Activated CD8-positive, alpha-beta memory T cell treated with anti-CD3 and anti-CD28 coated beads, Interleukin-2, amount 10 ng/mL, durations not matched to agents 7 days and 5 days (primary cell): ENCODE data around the gene CCR7. TPM values are rescaled to one million over a fixed set of nuclear protein-coding genes. Genes with fewer than 3 reads are reported as not detected.
A peak's percentile ranks its signal among the peaks of the same experiment; 100 is the strongest.
"Not testable (repeated sequence)": the region's sequence is repeated elsewhere in the genome, so short reads cannot be mapped to it uniquely, and the experiment has no call there.

Source experiments
- ATAC-seq: fragments of 150-1000 bp; cut with Tn5 transposase; one replicate; pipeline ENCODE4 v1.10.0; 2021; ENCODE audit warnings: moderate library complexity
- CTCF ChIA-PET: fragments of 350-600 bp; sonication (Branson Sonifier 250); formaldehyde crosslinking; loops from one replicate; lab custom pipeline; 2021; ENCODE audit warnings: antibody characterized with exemption; lab: Charles Lee
- DNase-seq: peaks from one replicate; pipeline ENCODE4 v3.0.0-alpha.2; 2020
- H3K27ac Mint-ChIP-seq: one replicate; pipeline ENCODE4 v1.8.0; 2021; ENCODE audit warnings: mild to moderate bottlenecking, mixed read lengths
- H3K27me3 Mint-ChIP-seq: one replicate; pipeline ENCODE4 v1.8.0; 2021; ENCODE audit warnings: mixed read lengths
- H3K36me3 Mint-ChIP-seq: one replicate; pipeline ENCODE4 v1.8.0; 2021; ENCODE audit warnings: mild to moderate bottlenecking, mixed read lengths
- H3K4me1 Mint-ChIP-seq: one replicate; pipeline ENCODE4 v1.8.0; 2021; ENCODE audit warnings: mixed read lengths
- H3K4me3 Mint-ChIP-seq: one replicate; pipeline ENCODE4 v1.8.0; 2021; ENCODE audit warnings: mild to moderate bottlenecking, moderate library complexity, mixed read lengths
- H3K9me3 Mint-ChIP-seq: one replicate; pipeline ENCODE4 v1.8.0; 2022; ENCODE audit warnings: low read depth, mixed read lengths
- total RNA-seq, 2 experiments: library from RNA; stranded (reverse); gene quantifications; one replicate each; pipeline ENCODE4 v1.2.3, GENCODE V29; 2021

CCR7 gene
- total RNA-seq, 2 experiments from 2014 or later: 43.5 to 83.9 TPM

DNA sequence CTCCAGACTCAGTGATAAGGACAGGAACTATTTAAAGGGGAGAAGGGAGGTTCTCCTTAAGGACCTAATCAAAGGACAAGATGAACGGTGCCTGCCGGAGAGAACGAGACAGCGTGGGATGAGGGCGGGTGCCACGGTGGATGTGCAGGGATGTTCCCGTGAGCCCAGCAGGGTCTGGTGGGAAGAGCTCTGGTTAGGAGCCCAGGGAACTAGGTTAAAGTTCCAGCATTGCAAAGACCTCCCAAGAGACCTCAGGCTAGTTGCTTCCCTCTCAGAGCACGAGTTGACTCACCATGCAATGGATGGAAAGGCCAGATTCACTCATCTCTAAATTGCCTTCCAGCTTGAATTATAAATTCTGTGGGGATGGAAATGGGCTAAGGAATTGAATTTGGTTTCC is 14.7 kb downstream of the CCR7 start:
- CTCF ChIA-PET: interaction anchor here (1.1 to 27.4 kb wide), 3 partner anchors 9 to 18 kb away, joined by 3 to 447 read pairs (median 9); partner anchors contain the start of gene CCR7
- H3K36me3 Mint-ChIP-seq: peaks cover 16% of the 10 kb centered on the region

DNA sequence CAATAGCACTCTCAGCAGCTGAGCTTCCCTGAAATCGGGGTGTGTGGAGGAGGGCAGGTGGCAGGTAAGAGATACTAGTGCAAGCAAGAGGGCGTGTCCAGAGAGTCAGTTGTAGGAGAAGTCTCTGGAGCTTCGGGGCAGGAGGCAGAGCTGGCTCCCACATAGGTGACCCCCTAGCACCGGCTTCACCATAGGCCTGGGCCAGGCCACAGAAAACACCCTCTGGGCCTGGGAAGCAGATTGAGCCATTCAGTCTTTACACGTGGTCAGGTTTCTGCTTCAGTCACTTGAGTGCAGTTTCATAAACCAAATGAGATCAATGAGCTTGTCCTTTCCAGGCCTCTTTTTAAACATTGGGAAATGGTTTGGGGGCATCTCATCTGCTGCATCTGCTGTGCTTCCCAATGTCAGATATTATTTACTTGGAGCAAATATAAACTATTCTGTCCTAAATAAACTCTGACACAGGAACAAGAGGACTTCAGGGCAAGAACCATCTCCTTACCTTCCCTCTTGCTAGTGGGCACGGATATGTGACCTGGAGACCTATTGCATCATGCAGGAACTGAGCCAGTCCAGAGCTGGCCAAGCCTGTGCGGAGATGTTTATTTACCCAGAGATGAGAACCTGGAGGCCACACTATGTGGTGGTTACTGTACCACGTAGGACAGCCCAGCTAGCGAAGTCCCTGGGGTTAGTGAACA is 16.1 kb downstream of the CCR7 start:
- H3K4me1 Mint-ChIP-seq: peaks cover 73% of the 10 kb centered on the region
- CTCF ChIA-PET: interaction anchor here (0.8 to 27.4 kb wide), 7 partner anchors 10 to 191 kb away, joined by 3 to 447 read pairs (median 8); partner anchors contain the start of gene CCR7

More for the DNA sequence above, 14.7 kb downstream of the CCR7 start:
- ATAC-seq (no peak), DNase-seq (no peak)
- Mint-ChIP-seq H3K9me3 (no peaks in the 10 kb centered on the region), H3K27ac (no peak overlapping the region), H3K4me3 (no peak overlapping the region), H3K4me1 (peaks cover 85% of the 10 kb centered on the region), H3K27me3 (no peaks in the 10 kb centered on the region)

DNA sequence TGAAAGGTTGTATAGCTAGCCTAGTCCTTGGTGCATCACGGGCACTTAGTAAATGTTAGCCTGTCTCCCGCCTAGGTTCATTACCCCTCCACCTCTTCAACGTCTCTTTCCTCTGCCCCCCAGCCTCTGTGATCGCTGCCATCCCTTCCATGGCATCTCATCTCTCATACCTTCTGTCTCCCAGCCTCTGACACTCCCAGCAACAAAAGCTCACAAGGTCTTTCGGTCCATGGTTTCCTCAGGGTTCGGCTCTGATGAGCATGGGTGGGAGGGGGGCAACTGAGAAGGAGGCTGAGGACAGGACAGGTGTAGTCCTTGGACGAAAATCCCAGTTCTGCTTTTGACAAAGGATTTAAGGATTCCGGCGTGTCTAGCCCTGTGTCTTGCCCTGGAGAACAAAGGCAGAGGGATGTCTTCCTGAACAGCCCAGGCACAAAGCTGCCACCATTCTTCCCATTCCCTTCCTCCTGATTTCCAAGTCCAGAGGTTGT is 16.7 kb downstream of the CCR7 start:
- H3K4me3 Mint-ChIP-seq: no peak overlapping the region
- CTCF ChIA-PET: interaction anchor here (0.9 to 27.4 kb wide), 6 partner anchors 10 to 190 kb away, joined by 3 to 447 read pairs (median 15); partner anchors contain the start of gene CCR7
- no peaks in the 10 kb centered on the region for H3K36me3 Mint-ChIP-seq
- H3K27me3 Mint-ChIP-seq: no peaks in the 10 kb centered on the region
- no peaks in the 10 kb centered on the region for H3K9me3 Mint-ChIP-seq
- no peak for ATAC-seq
- no peak for DNase-seq
- peak overlapping the region; percentile 17 for H3K27ac Mint-ChIP-seq
- H3K4me1 Mint-ChIP-seq: peaks cover 67% of the 10 kb centered on the region

More for the DNA sequence above, 16.1 kb downstream of the CCR7 start:
- DNase-seq (no peak), ATAC-seq (no peak)
- H3K27ac Mint-ChIP-seq: peak overlapping the region; percentile 20
- H3K4me3 Mint-ChIP-seq: no peak overlapping the region
- no peaks in the 10 kb centered on the region for H3K9me3 Mint-ChIP-seq
- peaks cover 5% of the 10 kb centered on the region for H3K36me3 Mint-ChIP-seq
- no peaks in the 10 kb centered on the region for H3K27me3 Mint-ChIP-seq

DNA sequence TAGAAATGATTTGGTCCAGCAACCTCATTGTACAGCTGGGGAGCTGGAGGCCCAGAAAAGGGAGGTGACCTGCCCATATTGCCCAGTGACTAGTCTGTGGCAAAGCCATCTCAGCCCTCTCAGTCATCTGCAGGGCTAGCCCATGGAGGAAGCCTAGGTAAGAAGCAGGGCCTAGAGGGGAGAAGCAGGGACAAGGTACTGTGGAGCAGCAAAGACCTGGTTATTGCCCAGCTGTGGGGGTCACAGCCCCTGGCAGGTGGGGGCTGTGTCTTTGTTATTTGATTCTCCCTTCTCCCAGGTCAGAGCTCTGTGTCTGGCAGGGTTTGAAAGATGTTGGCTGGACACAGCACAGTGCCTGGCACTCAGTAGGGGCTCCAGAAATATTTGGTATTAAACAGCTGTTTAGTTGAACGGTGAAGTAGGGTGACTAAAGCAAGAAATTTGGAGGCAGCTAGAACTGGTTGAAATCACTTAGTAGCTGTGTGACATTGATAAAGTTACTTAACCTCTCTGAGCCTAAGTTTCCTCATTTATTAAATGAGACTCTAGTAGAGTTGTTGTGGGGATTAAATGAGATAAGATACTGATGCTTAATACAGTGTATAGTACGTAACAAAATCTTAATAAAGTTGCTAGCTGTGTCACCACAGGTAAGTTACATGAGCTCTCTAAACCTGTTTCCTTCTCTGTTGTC is 17.3 kb downstream of the CCR7 start:
- Mint-ChIP-seq H3K4me3 (no peak overlapping the region), H3K36me3 (no peaks in the 10 kb centered on the region), H3K4me1 (peaks cover 68% of the 10 kb centered on the region), H3K9me3 (no peaks in the 10 kb centered on the region), H3K27ac (peak overlapping the region; percentile 54), H3K27me3 (no peaks in the 10 kb centered on the region)
- no peak for DNase-seq
- peak; percentile 38 for ATAC-seq
- CTCF ChIA-PET: interaction anchor here (0.8 to 27.4 kb wide), 8 partner anchors 9 to 193 kb away, joined by 3 to 447 read pairs (median 6); partner anchors contain the start of genes CCR7 and TOP2A

DNA sequence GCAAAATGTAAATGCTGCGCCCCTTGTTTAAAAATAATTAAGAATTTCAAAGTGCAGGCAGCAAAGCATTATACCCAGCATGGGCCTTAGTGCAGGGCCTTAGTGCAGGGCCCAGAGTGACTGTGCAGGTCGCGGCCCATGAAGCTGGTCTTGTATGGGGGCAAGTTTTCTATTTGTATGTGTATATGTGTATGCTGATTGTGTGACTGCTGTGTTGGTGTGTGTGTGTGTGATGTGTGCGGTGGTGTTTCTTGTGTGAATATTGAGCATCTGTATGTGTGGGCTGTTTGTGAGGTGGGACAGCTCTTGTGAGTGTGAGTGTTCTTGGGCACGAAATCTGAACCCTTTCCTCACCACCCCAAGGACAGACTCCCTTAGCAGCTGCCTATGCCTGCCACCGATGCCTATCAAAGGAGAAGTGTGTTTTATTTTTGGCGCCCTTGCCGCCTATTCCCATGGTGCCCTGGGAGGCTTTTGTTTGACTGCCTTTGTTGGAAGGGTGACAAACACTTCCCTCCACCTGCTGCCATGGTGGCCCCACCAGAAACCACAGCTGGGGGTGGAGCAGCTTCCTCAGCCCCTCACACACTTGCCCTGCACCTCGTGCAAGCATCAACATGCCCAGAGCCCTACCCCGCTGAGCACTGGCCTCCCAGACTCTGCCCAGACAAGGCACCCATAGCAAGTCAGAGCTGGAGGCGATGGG is 18.0 kb downstream of the CCR7 start:
- CTCF ChIA-PET: interaction anchor here (0.8 to 27.4 kb wide), 9 partner anchors 8 to 192 kb away, joined by 3 to 447 read pairs (median 5); partner anchors contain the start of genes CCR7 and TOP2A
- Mint-ChIP-seq H3K9me3 (no peaks in the 10 kb centered on the region), H3K36me3 (no peaks in the 10 kb centered on the region), H3K27me3 (no peaks in the 10 kb centered on the region), H3K4me3 (no peak overlapping the region), H3K27ac (peak overlapping the region; percentile 54), H3K4me1 (peaks cover 69% of the 10 kb centered on the region)
- peak; percentile 80 for DNase-seq
- peak; percentile 66 for ATAC-seq

DNA sequence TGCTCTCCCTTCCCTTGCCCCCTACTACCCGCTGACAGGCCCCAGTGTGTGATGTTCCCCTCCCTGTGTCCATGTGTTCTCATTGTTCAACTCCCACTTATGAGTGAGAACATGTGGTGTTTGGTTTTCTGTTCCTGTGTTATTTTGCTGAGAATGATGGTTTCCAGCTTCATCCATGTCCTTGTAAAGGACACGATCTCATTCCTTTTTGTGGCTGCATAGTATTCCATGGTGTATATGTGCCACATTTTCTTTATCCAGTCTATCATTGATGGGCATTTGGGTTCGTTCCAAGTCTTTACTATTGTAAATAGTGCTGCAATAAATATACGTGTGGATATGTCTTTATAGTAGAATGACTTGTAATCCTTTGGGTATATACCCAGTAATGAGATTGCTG is 18.8 kb downstream of the CCR7 start:
- H3K4me3 Mint-ChIP-seq, H3K36me3 Mint-ChIP-seq, H3K9me3 Mint-ChIP-seq, H3K27ac Mint-ChIP-seq, H3K27me3 Mint-ChIP-seq, ATAC-seq: not testable (repeated sequence)
- peak; percentile 9 for DNase-seq
- peaks cover 73% of the 10 kb centered on the region for H3K4me1 Mint-ChIP-seq
- CTCF ChIA-PET: interaction anchor here (1.0 to 27.4 kb wide), 3 partner anchors 13 to 129 kb away, joined by 3 to 447 read pairs (median 3); partner anchors contain the start of genes CCR7 and TOP2A

DNA sequence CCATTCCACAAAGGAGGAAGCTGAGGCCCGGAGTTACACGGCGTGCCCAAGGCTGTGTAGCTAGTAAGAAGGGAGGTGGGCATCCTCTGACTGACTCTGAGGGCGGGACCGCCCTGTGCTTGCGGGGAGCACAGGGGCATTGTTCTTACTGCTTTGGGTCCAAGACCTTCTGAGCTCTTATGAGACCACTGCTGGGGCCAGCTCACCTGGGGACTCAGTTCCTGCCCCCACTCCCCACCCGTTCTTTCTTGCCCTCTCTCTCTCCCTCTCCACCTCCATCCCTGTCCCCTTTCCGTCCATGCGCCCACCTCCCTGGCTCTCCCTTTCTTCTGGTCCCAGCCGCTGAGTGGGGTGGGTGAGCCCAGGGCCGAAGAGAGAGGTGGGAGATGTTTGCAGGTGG is 19.6 kb downstream of the CCR7 start:
- Mint-ChIP-seq H3K9me3 (no peaks in the 10 kb centered on the region), H3K27ac (no peak overlapping the region), H3K36me3 (no peaks in the 10 kb centered on the region), H3K27me3 (no peaks in the 10 kb centered on the region), H3K4me1 (peaks cover 73% of the 10 kb centered on the region), H3K4me3 (no peak overlapping the region)
- ATAC-seq: no peak
- peak; percentile 37 for DNase-seq
- CTCF ChIA-PET: interaction anchor here (1.7 to 27.4 kb wide), 2 partner anchors 12 to 14 kb away, joined by 4 to 447 read pairs; partner anchors contain the start of gene CCR7

DNA sequence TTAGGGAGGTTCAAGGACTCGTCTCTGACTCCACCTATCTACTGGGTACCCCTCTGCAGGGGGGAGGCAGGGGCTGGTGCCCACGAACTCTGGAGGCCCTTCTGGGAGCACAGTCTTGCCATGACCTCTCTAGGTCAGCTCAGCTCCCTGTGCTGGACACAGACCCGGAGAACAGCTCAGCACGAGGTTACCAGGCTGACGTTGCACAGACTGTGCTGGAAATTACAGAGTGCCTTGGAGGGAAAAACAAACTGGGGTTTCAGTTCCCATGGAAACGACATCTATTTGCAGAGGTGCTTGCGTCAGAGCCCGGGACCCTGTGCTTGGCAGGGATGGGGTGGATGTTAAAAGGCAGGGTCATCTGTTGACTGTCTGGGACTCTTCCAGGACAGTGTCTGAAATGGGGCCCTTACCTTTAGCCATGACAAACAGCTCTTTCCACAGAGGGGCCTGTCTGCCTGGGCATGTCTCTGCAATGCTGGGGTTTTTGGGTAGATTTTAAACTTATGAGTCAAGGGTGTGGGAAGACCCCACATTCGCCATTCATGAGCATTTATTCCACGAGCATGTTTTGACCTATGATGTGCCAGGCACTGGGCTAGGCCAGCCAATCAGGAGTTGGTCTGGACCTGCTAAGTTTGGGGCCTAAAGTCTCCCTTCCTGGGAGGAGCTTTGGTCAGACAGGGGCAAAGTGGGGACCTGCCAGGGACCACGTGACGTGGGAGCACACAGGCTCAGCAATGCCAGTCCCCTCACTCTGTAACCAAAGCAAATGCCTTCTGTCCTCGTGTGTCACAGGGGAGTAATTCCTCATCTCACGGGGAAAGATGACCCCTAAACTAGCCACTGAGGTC is 22.5 kb downstream of the CCR7 start:
- H3K27ac Mint-ChIP-seq: peak overlapping the region; percentile 52
- H3K4me1 Mint-ChIP-seq: peaks cover 71% of the 10 kb centered on the region
- ATAC-seq (peak; percentile 6), DNase-seq (peak; percentile 49)
- no peaks in the 10 kb centered on the region for H3K36me3 Mint-ChIP-seq
- CTCF ChIA-PET: interaction anchor here (1.3 to 27.4 kb wide), 4 partner anchors 10 to 179 kb away, joined by 4 to 447 read pairs (median 14); partner anchors contain the start of gene CCR7
- no peaks in the 10 kb centered on the region for H3K9me3 Mint-ChIP-seq
- peaks cover 3% of the 10 kb centered on the region for H3K27me3 Mint-ChIP-seq
- H3K4me3 Mint-ChIP-seq: no peak overlapping the region

DNA sequence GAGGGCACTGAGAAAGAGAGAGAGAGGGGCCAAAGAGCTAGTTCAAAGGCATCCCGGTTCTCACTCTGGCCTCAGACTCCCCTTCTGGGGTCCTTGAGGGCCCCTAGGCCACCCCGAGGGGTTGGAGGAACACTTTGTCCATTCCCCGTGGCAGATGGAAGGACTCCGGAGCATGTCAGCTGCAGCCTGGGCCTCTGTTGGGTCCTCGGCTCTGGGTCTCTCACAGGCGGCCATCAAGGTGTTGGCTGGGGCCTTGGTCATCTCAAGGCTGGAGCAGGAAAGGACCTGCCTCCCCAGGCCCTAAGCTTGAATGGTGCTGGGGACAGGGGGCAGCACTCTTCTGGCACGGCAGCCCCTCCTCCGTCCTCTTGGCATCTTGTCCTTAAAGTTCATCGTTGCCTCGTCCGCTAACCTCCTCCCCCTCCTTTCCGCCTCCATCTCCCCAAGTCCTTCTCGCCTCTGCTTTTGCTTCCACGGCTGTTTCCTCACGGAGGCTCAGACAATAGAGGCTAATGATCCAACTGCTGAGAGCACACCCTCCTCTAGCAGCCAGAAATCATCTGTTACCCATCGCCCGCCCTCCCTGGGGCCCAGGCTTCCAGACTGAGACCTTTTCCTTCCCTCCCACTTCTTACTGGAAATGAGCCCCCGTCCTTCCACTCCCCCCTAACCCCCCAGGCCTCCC is 23.3 kb downstream of the CCR7 start:
- no peaks in the 10 kb centered on the region for H3K9me3 Mint-ChIP-seq
- CTCF ChIA-PET: interaction anchor here (2.7 to 27.4 kb wide), 3 partner anchors 9 to 179 kb away, joined by 10 to 447 read pairs (median 18); partner anchors contain the start of gene CCR7
- H3K4me1 Mint-ChIP-seq: peaks cover 69% of the 10 kb centered on the region
- H3K27me3 Mint-ChIP-seq: peaks cover 3% of the 10 kb centered on the region
- no peak for ATAC-seq
- DNase-seq: no peak
- H3K4me3 Mint-ChIP-seq: no peak overlapping the region
- H3K27ac Mint-ChIP-seq: peak overlapping the region; percentile 52
- H3K36me3 Mint-ChIP-seq: no peaks in the 10 kb centered on the region

DNA sequence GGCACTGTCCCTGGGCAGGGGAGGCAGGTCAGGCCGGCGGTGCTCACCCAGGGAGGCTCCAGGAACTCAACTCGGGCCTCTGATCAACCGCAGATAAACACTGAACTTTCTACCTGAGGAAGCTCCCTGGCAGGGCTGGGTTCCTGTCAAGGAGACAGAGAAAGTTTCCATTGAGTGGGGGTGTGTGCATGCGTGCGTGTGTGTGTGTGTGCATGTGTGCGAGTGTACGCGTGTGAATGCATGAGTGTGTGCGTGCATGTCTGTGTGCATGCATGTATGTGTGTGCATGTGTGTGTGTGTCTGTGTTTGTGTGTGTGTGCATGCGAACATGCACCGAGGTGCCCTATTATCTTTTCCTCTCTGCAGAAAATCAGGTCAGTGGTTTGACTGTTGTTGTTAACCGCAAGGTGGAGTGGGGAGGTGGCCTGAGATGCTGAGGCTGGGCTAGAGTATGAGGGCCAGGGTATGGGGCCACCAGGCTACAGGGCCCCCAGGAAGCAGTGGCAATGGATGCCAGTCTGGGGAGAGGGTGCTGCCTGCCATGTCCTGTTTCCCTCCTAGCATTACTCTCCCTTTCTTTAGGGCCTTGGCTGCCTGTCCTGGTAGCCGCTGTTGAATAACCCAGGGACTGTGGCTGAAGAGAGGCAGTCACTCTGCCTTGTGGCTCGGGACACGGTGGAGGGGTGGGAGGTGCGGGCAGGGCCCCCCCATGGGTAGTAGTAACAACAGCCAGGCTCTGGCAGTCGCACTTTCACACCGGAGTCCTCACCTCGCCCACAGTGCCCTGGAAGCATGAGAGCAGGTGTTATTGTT is 24.0 kb downstream of the CCR7 start:
- Mint-ChIP-seq H3K9me3 (no peaks in the 10 kb centered on the region), H3K27ac (peak overlapping the region; percentile 52), H3K36me3 (no peaks in the 10 kb centered on the region), H3K27me3 (peaks cover 3% of the 10 kb centered on the region), H3K4me3 (peak overlapping the region; percentile 13), H3K4me1 (peaks cover 69% of the 10 kb centered on the region)
- DNase-seq (peak; percentile 82), ATAC-seq (peak; percentile 57)
- CTCF ChIA-PET: interaction anchor here (0.9 to 27.4 kb wide), 9 partner anchors 7 to 178 kb away, joined by 3 to 447 read pairs (median 4); partner anchors contain the start of genes CCR7 and IGFBP4

DNA sequence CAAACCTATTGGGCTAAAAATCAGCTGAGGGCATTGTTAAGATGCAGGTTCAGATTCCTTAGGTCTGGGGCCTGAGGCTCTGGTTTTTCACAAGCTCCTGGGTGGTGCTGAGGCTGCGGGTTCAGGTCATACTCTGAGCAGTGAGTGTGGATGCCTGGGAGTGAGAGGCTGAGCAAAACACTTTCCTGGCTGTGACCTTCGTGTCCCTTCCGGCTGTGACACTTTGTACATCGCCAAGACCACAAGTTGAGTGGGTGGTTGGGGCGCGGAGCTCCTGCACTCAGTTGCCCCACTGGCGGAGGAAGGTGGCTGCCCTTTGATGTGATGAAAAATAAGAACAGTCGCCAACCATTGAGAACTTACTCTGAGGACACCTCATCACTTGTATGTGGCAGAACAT is 24.8 kb downstream of the CCR7 start:
- CTCF ChIA-PET: interaction anchor here (0.8 to 27.4 kb wide), 12 partner anchors 8 to 180 kb away, joined by 3 to 447 read pairs (median 4); partner anchors contain the start of genes CCR7, GJD3 and IGFBP4
- H3K4me3 Mint-ChIP-seq: peak overlapping the region; percentile 13
- H3K27ac Mint-ChIP-seq: peak overlapping the region; percentile 52
- peak; percentile 73 for DNase-seq
- no peaks in the 10 kb centered on the region for H3K9me3 Mint-ChIP-seq
- ATAC-seq: peak; percentile 32
- H3K27me3 Mint-ChIP-seq: peaks cover 9% of the 10 kb centered on the region
- peaks cover 70% of the 10 kb centered on the region for H3K4me1 Mint-ChIP-seq
- no peaks in the 10 kb centered on the region for H3K36me3 Mint-ChIP-seq
